ENCODE results near the gene ROR1.
"Not testable (repeated sequence)": the region's sequence is repeated elsewhere in the genome, so short reads cannot be mapped to it uniquely, and the experiment has no call there.

ROR1 gene

DNA sequence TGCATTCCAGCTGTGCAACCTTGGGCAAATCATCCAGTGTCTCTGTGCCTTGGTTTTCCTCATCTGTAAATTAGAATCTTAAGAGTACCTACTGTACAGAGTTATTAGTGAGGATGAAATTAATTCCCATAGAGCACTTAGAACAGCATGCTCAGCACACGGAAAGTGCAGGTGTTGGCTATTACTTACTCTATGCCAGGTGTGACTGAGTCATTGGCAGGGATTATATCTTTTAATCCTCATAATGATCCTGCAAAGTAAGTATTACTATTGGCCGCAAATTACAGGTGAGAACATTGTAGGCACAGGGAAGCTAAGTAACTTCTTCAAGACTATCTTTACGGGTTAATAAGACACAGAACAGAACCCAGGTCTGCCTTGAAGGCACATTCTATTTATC lies 423.3 kb downstream of the ROR1 start:
- DNase-seq: no peak

DNA sequence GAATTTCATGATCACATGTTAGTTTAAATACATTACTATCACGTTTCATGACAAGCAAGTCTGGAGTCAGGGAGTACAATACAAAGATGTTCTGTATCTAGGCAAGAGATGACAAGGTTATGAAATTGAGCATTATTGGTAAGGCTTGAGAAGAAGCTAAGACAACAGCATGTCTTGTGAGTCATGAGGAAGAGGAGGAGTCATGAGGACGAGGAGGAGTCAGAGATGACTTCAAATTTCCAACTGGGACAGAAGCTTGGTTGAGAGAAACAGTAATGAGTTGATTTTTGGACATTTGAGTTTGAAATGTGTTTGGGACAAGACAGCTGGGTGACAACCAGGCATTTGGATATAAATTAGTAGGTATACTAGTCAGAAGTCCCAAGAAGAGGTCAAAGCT lies 425.3 kb downstream of the ROR1 start:
- no peak for DNase-seq

DNA sequence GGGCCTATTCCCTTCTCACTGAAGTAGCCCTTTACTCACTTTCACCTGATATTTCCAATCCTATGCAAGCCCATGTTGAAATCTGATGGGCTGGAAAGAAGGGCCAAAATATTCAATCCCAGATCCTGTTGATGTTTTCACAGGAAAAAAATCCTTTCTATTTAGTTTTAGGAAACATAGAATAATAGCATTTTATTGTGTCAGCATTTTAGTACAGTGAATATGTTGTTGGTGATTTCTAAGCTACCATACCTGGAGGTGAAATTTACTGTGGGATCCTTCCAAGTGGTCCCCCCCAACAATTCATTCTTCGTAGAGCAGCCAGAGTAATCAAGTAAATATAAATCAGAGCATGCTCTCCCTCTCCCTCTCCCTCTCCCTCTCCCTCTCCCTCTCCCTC lies 426.2 kb downstream of the ROR1 start:
- DNase-seq: no peak

DNA sequence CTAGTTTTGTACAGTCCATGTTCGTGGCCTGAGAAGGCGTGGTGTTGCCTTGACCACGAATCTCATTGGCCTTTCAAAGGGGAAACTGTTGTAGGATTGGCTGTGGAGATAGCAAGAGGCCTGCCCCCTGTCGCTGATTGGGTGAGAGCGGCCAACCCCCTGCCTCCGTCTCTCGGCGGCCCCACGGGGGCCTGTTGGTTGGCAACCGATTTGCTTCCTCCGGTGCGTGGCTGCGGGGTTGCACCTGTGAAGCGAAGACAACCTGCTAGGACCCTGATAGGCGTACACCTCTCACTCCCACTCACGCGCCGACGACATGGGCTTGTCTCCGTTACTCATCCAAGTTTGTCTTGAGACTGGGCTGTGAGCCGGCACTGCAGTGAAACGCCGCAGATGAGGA lies 429.6 kb downstream of the ROR1 start, which contains the start of gene UBE2U:
TSS of gene UBE2U (plus strand) at position 204 of the 400 bp plus-strand sequence. CDS start 428 bp downstream, outside the sequence.
- no peak for DNase-seq

GRCh38 chr1:64209221-64209620 lies 435.4 kb downstream of the ROR1 start:
- DNase-seq: no peak

- peak; percentile 83 for DNase-seq
Measured at GRCh38 chr1:64212031-64212430, 438.2 kb downstream of the ROR1 start.

GRCh38 chr1:64215576-64215975 lies 441.8 kb downstream of the ROR1 start:
- DNase-seq: no peak

DNA sequence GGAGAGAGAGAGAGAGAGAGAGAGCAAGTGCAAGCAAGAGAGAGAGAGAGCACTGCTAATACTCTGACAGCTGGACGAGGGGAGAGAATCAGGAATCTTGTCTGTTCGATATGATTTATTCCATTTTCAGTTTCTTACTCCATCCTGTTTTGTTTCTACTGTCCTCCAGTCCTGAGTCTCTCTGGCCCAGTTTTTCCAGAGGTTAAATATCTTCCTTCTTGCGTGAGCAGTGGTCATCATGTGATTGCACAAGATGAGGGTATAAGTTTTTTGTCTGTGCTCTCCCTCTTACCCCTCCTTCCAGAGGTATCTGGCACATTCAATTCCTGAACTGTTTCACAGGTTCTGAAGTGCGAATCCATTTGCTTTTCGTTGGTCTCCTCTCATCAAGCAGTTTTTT lies 446.4 kb downstream of the ROR1 start:
- no peak for DNase-seq

DNA sequence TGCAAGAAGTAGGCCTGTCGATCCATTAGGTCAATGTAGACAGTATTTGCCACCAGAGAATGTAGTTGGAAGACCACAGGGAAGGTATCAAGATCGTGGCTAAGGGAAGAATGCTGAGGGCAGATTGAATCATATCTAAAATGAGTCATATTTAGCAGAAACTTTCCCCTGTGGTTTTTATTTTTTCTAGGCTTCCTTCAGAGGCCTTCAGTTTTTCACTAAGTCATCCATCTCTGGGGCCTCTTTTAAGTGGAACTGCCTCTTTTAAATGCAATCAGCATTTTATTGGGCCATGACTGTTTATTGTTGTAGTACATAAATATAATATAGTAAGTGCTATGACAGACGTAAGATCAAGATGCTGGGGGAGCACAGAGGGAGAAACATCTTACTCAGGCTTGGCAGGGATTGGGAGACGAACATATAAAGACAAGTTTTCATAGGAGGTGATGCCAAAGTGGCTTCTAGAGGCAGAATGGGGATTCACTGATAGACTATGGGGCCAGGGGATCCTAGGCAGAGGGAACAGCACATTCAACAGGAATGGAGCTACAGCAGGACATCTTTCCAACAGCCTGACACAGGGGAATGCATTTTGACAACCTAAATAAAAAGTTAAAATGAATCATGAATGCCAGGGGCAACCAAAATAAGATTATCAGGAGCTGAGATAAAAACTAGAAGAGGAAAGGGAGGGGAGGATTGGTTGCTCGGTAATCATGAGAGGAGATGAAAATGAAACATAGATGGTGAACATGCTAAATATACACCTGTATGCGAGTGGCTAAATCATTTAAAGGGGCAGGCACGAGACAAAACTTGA lies 449.7 kb downstream of the ROR1 start:
- DNase-seq: peak; percentile 93

DNA sequence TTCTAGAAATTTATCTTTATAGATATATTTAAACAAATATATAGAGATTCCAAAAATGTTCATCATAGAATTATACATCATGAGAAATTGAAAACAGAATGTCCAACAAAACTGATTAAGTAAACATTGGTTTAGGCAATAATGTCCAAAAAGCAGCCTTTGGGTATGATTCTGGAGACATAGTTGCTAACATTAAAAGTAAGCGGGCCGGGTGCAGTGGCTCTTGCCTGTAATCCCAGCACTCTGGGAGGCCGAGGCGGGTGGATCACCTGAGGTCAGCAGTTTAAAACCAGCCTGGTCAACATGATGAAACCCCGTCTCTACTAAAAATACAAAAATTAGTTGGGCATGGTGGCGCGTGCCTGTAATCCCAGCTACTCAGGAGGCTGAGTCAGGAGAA lies 450.4 kb downstream of the ROR1 start:
- not testable (repeated sequence) for DNase-seq

GRCh38 chr1:64228167-64228957 lies 454.5 kb downstream of the ROR1 start:
- DNase-seq: peak; percentile 73

GRCh38 chr1:64229307-64229706 lies 455.5 kb downstream of the ROR1 start:
- no peak for DNase-seq

Data from NCI-H226 (cell line).